GM23338 (cell line): Measurements from ENCODE around the gene S100PBP. TPM values are rescaled to one million over a fixed set of nuclear protein-coding genes. Genes with fewer than 3 reads are reported as not detected.

ENCODE experiments used
- ATAC-seq: fragments of 200-7000 bp; cut with Tn5 transposase; 3 replicates; pipeline ENCODE4 v1.9.1; 2020
- DNase-seq: peaks from one replicate; pipeline ENCODE4 v3.0.0-alpha.2; 2015; ENCODE audit warnings: low spot score
- H2AFZ ChIP-seq: fragments of 200-600 bp; sonication (generic); 2 replicates; pipeline ENCODE4 v1.8.0; 2016; ENCODE audit warnings: antibody characterized with exemption, mild to moderate bottlenecking, moderate library complexity
- H3F3A ChIP-seq: fragments of 200-600 bp; sonication (generic); replicated peaks from 2 replicates; pipeline ENCODE4 v1.8.0; 2017; ENCODE audit warnings: antibody characterized with exemption, mixed run types, low read depth
- H3K27ac ChIP-seq: fragments of 200-600 bp; sonication (generic); 2 replicates; pipeline ENCODE4 v1.6.1; 2016; ENCODE audit warnings: low read depth
- H3K27me3 ChIP-seq: fragments of 200-600 bp; sonication (generic); 2 replicates; pipeline ENCODE4 v1.8.0; 2016; ENCODE audit warnings: mild to moderate bottlenecking, mixed run types, moderate library complexity; ENCODE audit not compliant: insufficient read depth
- H3K36me3 ChIP-seq: fragments of 200-600 bp; sonication (generic); 2 replicates; pipeline ENCODE4 v1.8.0; 2016; ENCODE audit warnings: mild to moderate bottlenecking; ENCODE audit not compliant: insufficient read depth
- H3K4me1 ChIP-seq: fragments of 200-600 bp; sonication (generic); 2 replicates; pipeline ENCODE4 v1.8.0; 2016; ENCODE audit warnings: mild to moderate bottlenecking, moderate library complexity; ENCODE audit not compliant: insufficient read depth
- H3K4me2 ChIP-seq: fragments of 200-600 bp; sonication (generic); 2 replicates; pipeline ENCODE4 v1.7.1; 2017; ENCODE audit warnings: mixed run types
- H3K4me3 ChIP-seq: fragments of 200-600 bp; sonication (generic); 2 replicates; pipeline ENCODE4 v1.6.1; 2016; ENCODE audit warnings: mixed run types
- H3K79me2 ChIP-seq: fragments of 200-600 bp; sonication (generic); replicated peaks from 2 replicates; pipeline ENCODE4 v1.8.0; 2017; ENCODE audit warnings: mild to moderate bottlenecking; ENCODE audit not compliant: insufficient read depth
- H3K9me2 ChIP-seq: fragments of 200-600 bp; sonication (generic); 2 replicates; pipeline ENCODE4 v1.8.0; 2017; ENCODE audit not compliant: insufficient read depth
- H4K20me1 ChIP-seq: fragments of 200-600 bp; sonication (generic); replicated peaks from 2 replicates; pipeline ENCODE4 v1.8.0; 2017; ENCODE audit warnings: mild to moderate bottlenecking; ENCODE audit not compliant: insufficient read depth
- H3K27ac Mint-ChIP-seq: 2 replicates; pipeline ENCODE4 v1.8.0; 2020; ENCODE audit warnings: inconsistent platforms, mild to moderate bottlenecking, moderate library complexity, mixed read lengths
- H3K27me3 Mint-ChIP-seq: 3 replicates; pipeline ENCODE4 v1.8.0; 2022; ENCODE audit warnings: low read depth, mild to moderate bottlenecking, moderate library complexity, mixed read lengths, inconsistent platforms; ENCODE audit not compliant: insufficient read depth, poor library complexity
- H3K36me3 Mint-ChIP-seq: 3 replicates; pipeline ENCODE4 v1.8.0; 2021; ENCODE audit warnings: low read depth, mild to moderate bottlenecking, inconsistent platforms, moderate library complexity, mixed read lengths
- H3K4me1 Mint-ChIP-seq: 3 replicates; pipeline ENCODE4 v1.8.0; 2020; ENCODE audit warnings: mild to moderate bottlenecking, inconsistent platforms, mixed read lengths
- H3K4me3 Mint-ChIP-seq: 3 replicates; pipeline ENCODE4 v1.8.0; 2021; ENCODE audit warnings: moderate library complexity, mild to moderate bottlenecking, inconsistent platforms, mixed read lengths
- H3K9me3 Mint-ChIP-seq: 3 replicates; pipeline ENCODE4 v1.8.0; 2020; ENCODE audit warnings: moderate library complexity, mild to moderate bottlenecking, inconsistent platforms, mixed read lengths
- CREB1 ChIP-seq: fragments of 250-450 bp; sonication (Bioruptor Pico); IDR thresholded peaks from 2 replicates; pipeline ENCODE4 v1.5.0; 2020; ENCODE audit warnings: low read depth, mild to moderate bottlenecking, moderate library complexity
- CTCF ChIP-seq, 2 experiments: fragments of 200-600 bp in 1 of 2; sonication (generic) in 1 of 2; conservative IDR thresholded peaks; 2 replicates each; pipeline versions ENCODE4 v1.5.1 to v1.6.1; 2016 to 2017; ENCODE audit warnings: antibody characterized with exemption in 2 of 2, low read depth in 2 of 2, mild to moderate bottlenecking in 2 of 2, moderate library complexity in 1 of 2
- ETS1 ChIP-seq: IDR thresholded peaks from 2 replicates; pipeline ENCODE4 v1.6.1; 2016; ENCODE audit warnings: antibody characterized with exemption
- EZH2 ChIP-seq: fragments of 200-600 bp; sonication (generic); IDR thresholded peaks from one replicate; pipeline ENCODE4 v1.8.0; 2017; ENCODE audit warnings: antibody characterized with exemption, mild to moderate bottlenecking, low read depth; ENCODE audit not compliant: unreplicated experiment
- EZH2phosphoT487 ChIP-seq: fragments of 200-600 bp; sonication (generic); IDR thresholded peaks from one replicate; pipeline ENCODE4 v1.8.1; 2018; ENCODE audit warnings: antibody characterized with exemption; ENCODE audit not compliant: unreplicated experiment
- JUNB ChIP-seq: IDR thresholded peaks from one replicate; pipeline ENCODE4 v1.6.1; 2016; ENCODE audit warnings: antibody characterized with exemption; ENCODE audit not compliant: unreplicated experiment
- NANOG ChIP-seq: IDR thresholded peaks from 2 replicates; pipeline ENCODE4 v1.6.1; 2016; ENCODE audit warnings: antibody characterized with exemption, borderline replicate concordance
- POLR2AphosphoS5 ChIP-seq: IDR thresholded peaks from 2 replicates; pipeline ENCODE4 v1.6.1; 2016; ENCODE audit warnings: antibody characterized with exemption, low read depth
- REST ChIP-seq: IDR thresholded peaks from one replicate; pipeline ENCODE4 v1.6.1; 2018; ENCODE audit warnings: antibody characterized with exemption; ENCODE audit not compliant: unreplicated experiment
- STAT1 ChIP-seq: IDR thresholded peaks from one replicate; pipeline ENCODE4 v1.6.1; 2016; ENCODE audit warnings: antibody characterized with exemption; ENCODE audit not compliant: unreplicated experiment
- ZNF114 ChIP-seq: fragments of 250-450 bp; sonication (Bioruptor Pico); IDR thresholded peaks from 2 replicates; pipeline ENCODE4 v1.5.0; 2020; ENCODE audit warnings: mild to moderate bottlenecking, moderate library complexity
- ZNF331 ChIP-seq: fragments of 250-450 bp; sonication (Bioruptor Pico); IDR thresholded peaks from 2 replicates; pipeline ENCODE4 v1.5.0; 2020; ENCODE audit warnings: low read depth, mild to moderate bottlenecking, moderate library complexity
- ZNF462 ChIP-seq: fragments of 250-450 bp; sonication (Bioruptor Pico); IDR thresholded peaks from 2 replicates; pipeline ENCODE4 v1.5.0; 2020; ENCODE audit warnings: mild to moderate bottlenecking, moderate library complexity
- polyA plus RNA-seq: library from polyadenylated mRNA; unstranded; fragments of >200 nt; fragmentation: Nextera tagmentation; extraction: Ambion mirVana; gene quantifications from 2 replicates; pipeline ENCODE4 v1.2.1, GENCODE V29; 2016
- total RNA-seq: library from RNA; depleted of rRNA; stranded (reverse); fragments of >200 nt; shearing (Covaris generic); gene quantifications from 2 replicates; pipeline ENCODE4 v1.2.3, GENCODE V29; 2014

The S100PBP gene
- total and polyA plus RNA-seq, 2 experiments from 2014 or later, result 30.6 to 65.2 TPM

- Mint-ChIP-seq H3K27me3 (peaks cover 43% of the 10 kb centered on the region), H3K9me3 (no peaks in the 10 kb centered on the region; the same call in 2 of the 3 replicates)
- TF ChIP-seq EZH2, result no peak
- no peak for TF ChIP-seq JUNB
- no peak for TF ChIP-seq CREB1
- no peak for TF ChIP-seq ZNF462 (CRISPR knock-in tag)
- TF ChIP-seq POLR2AphosphoS5, result no peak
- no peak for TF ChIP-seq ZNF331 (CRISPR knock-in tag)
- no peak for TF ChIP-seq ZNF114 (CRISPR knock-in tag)
- no peak for TF ChIP-seq NANOG
- no peak for TF ChIP-seq EZH2phosphoT487
- no peak for TF ChIP-seq CTCF (conservative IDR thresholded peaks at IDR 0.05; ENCODE audit: low read depth in 2 of 2)
- TF ChIP-seq STAT1, result no peak
- no peak for TF ChIP-seq REST
- no peak for TF ChIP-seq ETS1
These were observed 79.9 kb downstream of the S100PBP start for GRCh38 chr1:32897082-32898049.

More at GRCh38 chr1:32897082-32898049, 79.9 kb downstream of the S100PBP start:
- Histone ChIP-seq H3K27me3 (peaks cover 43% of the 10 kb centered on the region), H3K36me3 (no peaks in the 10 kb centered on the region), H3K4me2 (no peak overlapping the region), H3K27ac (no peak overlapping the region), H3K4me3 (no peak overlapping the region), H3K79me2 (no peaks in the 10 kb centered on the region), H2AFZ (no peak overlapping the region), H3K4me1 (peaks cover 18% of the 10 kb centered on the region; the same call in 1 of the 2 replicates), H4K20me1 (no peaks in the 10 kb centered on the region), H3K9me2 (no peaks in the 10 kb centered on the region), H3F3A (peaks cover 3% of the 10 kb centered on the region; the same call in 1 of the 2 replicates)
- ATAC-seq (no peak), DNase-seq (no peak)
- no peak overlapping the region for H3K27ac Mint-ChIP-seq
- peaks cover 3% of the 10 kb centered on the region; the same call in 1 of the 3 replicates for H3K36me3 Mint-ChIP-seq
- H3K4me1 Mint-ChIP-seq, result peaks cover 13% of the 10 kb centered on the region
- H3K4me3 Mint-ChIP-seq, result no peak overlapping the region
